ENCODE results near the gene FRA10AC1. TPM values are rescaled to one million over a fixed set of nuclear protein-coding genes. Genes with fewer than 3 reads are reported as not detected.

The FRA10AC1 gene
- total RNA-seq, 1 experiment from 2014 or later, result 21.6 TPM

GRCh38 chr10:93715345-93715744 is 13.0 kb upstream of the FRA10AC1 start:
- Histone ChIP-seq H3K4me3 (ENCODE audit: low read depth, low read length, poor library complexity, severe bottlenecking) (no peak overlapping the region), H3K27me3 (replicated peaks; ENCODE audit: insufficient read depth, low read depth, low read length, poor library complexity) (no peaks in the 10 kb centered on the region), H3K27ac (ENCODE audit: low read depth, low read length, poor library complexity, severe bottlenecking) (no peak overlapping the region), H3K9me3 (ENCODE audit: low read depth, low read length, poor library complexity, severe bottlenecking) (no peaks in the 10 kb centered on the region), H3K36me3 (ENCODE audit: insufficient read depth, low read length, poor library complexity, severe bottlenecking) (no peaks in the 10 kb centered on the region), H3K4me1 (ENCODE audit: insufficient read depth, low read length, poor library complexity, severe bottlenecking) (no peaks in the 10 kb centered on the region)
- ChIA-PET CTCF (no interaction called here), POLR2A (ENCODE audit: low non-redundant PET) (no interaction called here)
- no TSS peak for BruUV-seq (replicated peaks)
- no peak for DNase-seq (ENCODE audit: low spot score)
- TF ChIP-seq CTCF (conservative IDR thresholded peaks at IDR 0.05; ENCODE audit: low read depth, low read length) (no peak), EZH2 (IDR thresholded peaks at IDR 0.05; ENCODE audit: borderline replicate concordance, low read depth, low read length, poor library complexity, severe bottlenecking) (no peak)
- intact Hi-C loops (cut with micrococcal nuclease; ENCODE audit: unreplicated experiment), result no loop called here

- no peak overlapping the region for H3K27ac ChIP-seq (ENCODE audit: low read depth, low read length, poor library complexity, severe bottlenecking)
- CTCF ChIA-PET, result no interaction called here
- BruUV-seq (replicated peaks), result no TSS peak
- no peak overlapping the region for H3K4me3 ChIP-seq (ENCODE audit: low read depth, low read length, poor library complexity, severe bottlenecking)
- H3K36me3 ChIP-seq (ENCODE audit: insufficient read depth, low read length, poor library complexity, severe bottlenecking), result no peaks in the 10 kb centered on the region
- no peaks in the 10 kb centered on the region for H3K9me3 ChIP-seq (ENCODE audit: low read depth, low read length, poor library complexity, severe bottlenecking)
- intact Hi-C loops (cut with micrococcal nuclease; ENCODE audit: unreplicated experiment), result no loop called here
- POLR2A ChIA-PET (ENCODE audit: low non-redundant PET), result no interaction called here
- TF ChIP-seq EZH2 (IDR thresholded peaks at IDR 0.05; ENCODE audit: borderline replicate concordance, low read depth, low read length, poor library complexity, severe bottlenecking) (no peak), CTCF (conservative IDR thresholded peaks at IDR 0.05; ENCODE audit: low read depth, low read length) (no peak)
- no peaks in the 10 kb centered on the region for H3K4me1 ChIP-seq (ENCODE audit: insufficient read depth, low read length, poor library complexity, severe bottlenecking)
- no peaks in the 10 kb centered on the region for H3K27me3 ChIP-seq (replicated peaks; ENCODE audit: insufficient read depth, low read depth, low read length, poor library complexity)
- no peak for DNase-seq (ENCODE audit: low spot score)
These were observed 10.2 kb upstream of the FRA10AC1 start for GRCh38 chr10:93712593-93712992.

- CTCF ChIA-PET, result no interaction called here
- Histone ChIP-seq H3K27me3 (replicated peaks; ENCODE audit: insufficient read depth, low read depth, low read length, poor library complexity) (no peaks in the 10 kb centered on the region), H3K4me3 (ENCODE audit: low read depth, low read length, poor library complexity, severe bottlenecking) (no peak overlapping the region), H3K4me1 (ENCODE audit: insufficient read depth, low read length, poor library complexity, severe bottlenecking) (no peaks in the 10 kb centered on the region), H3K36me3 (ENCODE audit: insufficient read depth, low read length, poor library complexity, severe bottlenecking) (no peaks in the 10 kb centered on the region), H3K27ac (ENCODE audit: low read depth, low read length, poor library complexity, severe bottlenecking) (no peak overlapping the region), H3K9me3 (ENCODE audit: low read depth, low read length, poor library complexity, severe bottlenecking) (no peaks in the 10 kb centered on the region)
- POLR2A ChIA-PET (ENCODE audit: low non-redundant PET), result interaction anchor here (0.5 kb wide), 1 partner anchor 9 kb away, joined by 9 read pairs; the partner anchor contains the start of gene FRA10AC1
- BruUV-seq (replicated peaks), result no TSS peak
- DNase-seq (ENCODE audit: low spot score), result no peak
- TF ChIP-seq EZH2 (IDR thresholded peaks at IDR 0.05; ENCODE audit: borderline replicate concordance, low read depth, low read length, poor library complexity, severe bottlenecking), result no peak
- TF ChIP-seq CTCF (conservative IDR thresholded peaks at IDR 0.05; ENCODE audit: low read depth, low read length), result no peak
- intact Hi-C loops (cut with micrococcal nuclease; ENCODE audit: unreplicated experiment), result no loop called here
These were observed 9.5 kb upstream of the FRA10AC1 start for GRCh38 chr10:93711891-93712290.
